MV-4-11 (cell line): ENCODE data around the gene SLC37A4.
A peak's percentile ranks its signal among the peaks of the same experiment; 100 is the strongest.
"Not testable (repeated sequence)": the region's sequence is repeated elsewhere in the genome, so short reads cannot be mapped to it uniquely, and the experiment has no call there.

Experiments
- DNase-seq: peaks from one replicate; lab custom pipeline; 2025; lab: John Stamatoyannopoulos, UW

The SLC37A4 gene

GRCh38 chr11:119041821-119042514 lies 11.3 kb upstream of the SLC37A4 start:
- DNase-seq, result peak; percentile 24

DNA sequence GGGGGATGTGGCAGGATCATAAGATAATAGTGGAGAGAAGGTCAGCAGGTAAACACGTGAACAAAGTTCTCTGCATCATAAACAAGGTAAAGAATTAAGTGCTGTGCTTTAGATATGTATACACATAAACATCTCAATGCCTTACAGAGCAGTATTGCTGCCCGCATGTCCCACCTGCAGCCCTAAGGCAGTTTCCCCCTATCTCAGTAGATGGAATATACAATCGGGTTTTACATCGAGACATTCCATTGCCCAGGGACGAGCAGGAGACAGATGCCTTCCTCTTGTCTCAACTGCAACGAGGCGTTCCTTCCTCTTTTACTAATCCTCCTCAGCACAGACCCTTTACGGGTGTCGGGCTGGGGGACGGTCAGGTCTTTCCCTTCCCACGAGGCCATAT lies 8.8 kb upstream of the SLC37A4 start:
- peak; percentile 26 for DNase-seq

DNA sequence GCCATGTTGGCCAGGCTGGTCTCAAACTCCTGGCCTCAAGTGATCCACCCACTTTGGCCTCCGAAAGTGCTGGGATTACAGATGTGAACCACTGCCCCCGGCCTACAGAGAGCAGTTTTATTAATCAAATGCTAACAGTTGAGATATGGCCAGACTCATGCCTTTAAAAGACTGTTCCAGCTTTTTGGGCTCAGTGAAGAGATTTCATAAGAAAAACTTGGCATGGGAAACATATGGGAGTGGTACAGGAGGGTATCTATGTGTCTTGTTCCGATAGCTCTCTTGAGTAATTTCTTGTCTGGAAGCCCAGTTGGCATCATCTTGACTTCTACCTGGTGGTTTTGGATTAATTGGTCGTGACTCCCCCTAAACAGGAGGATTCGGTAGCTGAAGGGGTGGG lies 8.2 kb upstream of the SLC37A4 start:
- no peak for DNase-seq

DNA sequence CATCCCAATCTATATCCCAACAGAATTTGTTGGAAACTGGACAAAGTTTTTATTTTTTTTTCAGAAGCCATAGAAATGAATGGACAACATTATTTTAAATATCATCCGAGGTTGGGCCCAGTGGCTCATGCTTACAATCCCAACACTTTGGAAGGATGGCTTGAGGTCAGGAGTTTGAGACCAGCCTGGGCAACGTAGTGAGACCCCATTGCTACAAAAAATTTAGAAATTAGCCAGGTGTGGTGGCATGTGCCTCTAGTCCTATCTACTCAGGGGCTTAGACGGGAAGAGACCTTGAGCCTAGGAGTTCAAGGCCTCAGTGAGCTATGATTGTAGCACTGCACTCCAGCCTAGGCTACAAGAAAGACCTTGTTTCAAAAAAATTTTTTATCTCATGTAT lies 4.1 kb upstream of the SLC37A4 start:
- DNase-seq, result no peak

- DNase-seq, result not testable (repeated sequence)
These were observed 2.7 kb upstream of the SLC37A4 start for GRCh38 chr11:119033421-119033820.

- DNase-seq, result no peak
These were observed 1.2 kb upstream of the SLC37A4 start for GRCh38 chr11:119031912-119032280.

DNA sequence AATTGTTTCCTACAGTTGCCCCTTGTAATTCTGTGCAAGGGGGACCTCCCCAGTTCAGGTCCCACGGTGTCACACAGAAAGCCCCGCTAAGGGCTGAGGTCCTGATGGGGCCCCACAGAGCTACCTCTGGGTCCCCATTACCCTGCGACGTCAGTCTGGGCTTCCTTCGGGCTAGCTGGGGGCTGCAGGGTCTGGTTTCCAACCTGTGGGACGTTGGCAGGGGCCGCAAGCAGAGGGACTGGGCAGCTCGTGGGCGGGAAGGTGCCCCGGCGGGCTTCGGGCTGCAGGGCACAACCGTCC lies 698 bp downstream of the SLC37A4 start:
- no peak for DNase-seq

- DNase-seq, result peak; percentile 21
These were observed 1.2 kb downstream of the SLC37A4 start for GRCh38 chr11:119029340-119030028.

GRCh38 chr11:119029069-119029339 lies 1.7 kb downstream of the SLC37A4 start:
- no peak for DNase-seq

- no peak for DNase-seq
These were observed 2.2 kb downstream of the SLC37A4 start for GRCh38 chr11:119028346-119029068.

DNA sequence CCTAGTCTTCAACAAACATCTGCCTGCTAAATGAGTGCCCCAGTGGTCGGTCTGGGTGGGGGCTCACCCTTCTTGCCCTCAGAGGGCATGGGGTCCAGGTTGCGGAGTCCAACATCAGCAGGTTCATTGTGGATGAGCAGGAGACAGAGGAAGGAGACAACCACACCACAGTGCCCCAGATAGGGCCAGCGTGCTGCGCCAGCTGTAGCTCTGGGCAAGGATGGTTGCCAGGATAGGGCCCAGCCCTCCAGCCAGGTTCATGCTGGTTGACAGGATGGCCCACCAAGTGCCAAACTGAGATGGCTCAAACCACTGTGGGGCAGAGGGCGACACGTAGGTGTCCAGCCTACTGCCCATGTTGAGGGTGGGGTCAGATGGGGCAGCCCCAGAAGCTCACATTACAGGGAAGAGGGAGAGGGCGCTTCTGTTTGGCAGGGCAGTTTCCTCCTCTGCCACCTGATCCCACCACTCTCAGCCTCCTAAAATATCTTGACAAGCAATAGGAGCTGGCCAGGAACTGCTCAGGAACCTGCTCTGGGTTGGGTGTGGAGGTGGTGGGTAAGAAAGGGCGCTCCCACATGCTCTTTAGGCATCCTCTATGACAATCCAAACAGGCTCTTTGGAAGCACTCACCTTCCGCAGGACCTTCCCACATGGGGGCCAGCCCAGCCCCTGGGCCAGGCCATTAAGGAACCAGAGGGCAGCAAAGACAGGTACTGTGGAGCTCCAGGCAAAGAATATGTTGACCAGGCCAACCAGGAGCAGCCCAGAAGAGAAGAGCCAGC lies 2.9 kb downstream of the SLC37A4 start:
- DNase-seq, result no peak

DNA sequence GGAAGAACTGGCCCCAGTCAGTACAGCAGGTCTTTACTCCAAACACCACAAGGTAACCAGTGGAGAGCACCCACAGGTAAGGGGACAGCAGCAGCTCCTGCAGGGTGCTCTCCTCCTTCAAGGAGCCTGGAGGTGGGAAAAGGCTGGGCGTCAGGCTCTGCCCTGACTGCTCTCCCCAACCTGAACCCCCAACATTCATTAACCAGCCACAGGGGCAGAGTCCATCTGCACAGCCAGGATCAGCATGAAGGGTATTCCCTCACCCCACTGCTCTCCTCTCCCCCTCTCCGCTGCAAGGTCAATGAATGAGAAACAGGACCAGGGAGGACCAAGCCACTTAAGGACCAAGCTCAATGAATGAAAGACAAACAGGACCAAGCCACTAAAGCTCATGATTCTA lies 3.7 kb downstream of the SLC37A4 start:
- no peak for DNase-seq

- DNase-seq, result no peak
These were observed 4.5 kb downstream of the SLC37A4 start for GRCh38 chr11:119025978-119026766.

GRCh38 chr11:119025541-119025940 lies 5.1 kb downstream of the SLC37A4 start:
- no peak for DNase-seq

GRCh38 chr11:119025099-119025473 lies 5.6 kb downstream of the SLC37A4 start:
- no peak for DNase-seq

- no peak for DNase-seq
These were observed 6.1 kb downstream of the SLC37A4 start for GRCh38 chr11:119024430-119025098.

DNA sequence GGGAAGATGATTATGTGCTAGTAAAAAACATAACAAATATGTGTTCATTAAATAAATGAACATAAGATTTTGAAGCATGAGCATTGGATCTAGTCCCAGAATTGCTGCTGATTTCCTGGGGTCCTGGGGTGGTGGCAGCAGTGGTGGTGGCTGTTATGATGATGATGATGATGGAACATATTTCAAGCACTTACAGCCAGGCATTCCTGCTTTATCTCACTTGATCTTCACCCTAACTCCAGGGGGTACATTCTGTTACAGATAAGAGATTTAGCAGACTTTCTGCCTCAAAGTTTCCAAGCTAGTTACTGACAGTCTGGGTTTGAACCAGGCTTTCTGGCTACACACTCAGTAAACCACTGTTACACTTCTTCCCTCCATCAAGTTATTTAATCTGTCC lies 6.9 kb downstream of the SLC37A4 start:
- no peak for DNase-seq

GRCh38 chr11:119021631-119022030 lies 9.0 kb downstream of the SLC37A4 start:
- DNase-seq, result no peak

GRCh38 chr11:119019996-119020395 lies 10.7 kb downstream of the SLC37A4 start:
- no peak for DNase-seq

- DNase-seq, result peak; percentile 97
These were observed 12.4 kb downstream of the SLC37A4 start, which contains the start of the genes RPS25 and TRAPPC4 for GRCh38 chr11:119018074-119018938. RPS25 (minus strand) TSS chr11:119018343; CDS start chr11:119018284, 59 bp downstream. TRAPPC4 (plus strand) TSS chr11:119018766; CDS start chr11:119018796, 30 bp downstream.
